ENCODE results near the gene BCL11B.

- TF ChIP-seq CTCF (conservative IDR thresholded peaks at IDR 0.05; ENCODE audit: low read length) (no peak), EZH2phosphoT487 (IDR thresholded peaks at IDR 0.05; ENCODE audit: borderline replicate concordance, low read depth, low read length) (no peak)
Measured at GRCh38 chr14:99224948-99225347, 47.0 kb downstream of the BCL11B start.

All from OCI-LY7 (cell line).